ENCODE data around the gene DMRTB1.

Gene DMRTB1

GRCh38 chr1:53460211-53460634 lies 1.0 kb downstream of the DMRTB1 start:
- Histone ChIP-seq H3K36me3 (ENCODE audit: insufficient read depth, low read length) (no peaks in the 10 kb centered on the region), H3K27ac (ENCODE audit: low read length) (no peak overlapping the region), H3K4me1 (ENCODE audit: insufficient read depth, low read length) (no peaks in the 10 kb centered on the region), H3K4me3 (ENCODE audit: low read depth in 1 of 2, low read length in 2 of 2) (no peak overlapping the region), H3K9ac (ENCODE audit: low read depth, low read length) (no peak overlapping the region), H3K9me3 (ENCODE audit: insufficient read depth, low read length, severe bottlenecking) (no peaks in the 10 kb centered on the region), H3K79me2 (ENCODE audit: insufficient read depth, low read length) (no peaks in the 10 kb centered on the region), H2AFZ (ENCODE audit: low read depth, low read length) (no peak overlapping the region), H3K27me3 (ENCODE audit: insufficient read depth, low read length, poor library complexity) (peaks cover 7% of the 10 kb centered on the region), H3K4me2 (ENCODE audit: insufficient read depth, low read length) (no peak overlapping the region), H4K20me1 (ENCODE audit: insufficient read depth, low read length) (no peaks in the 10 kb centered on the region)
- no peak for TF ChIP-seq EZH2 (IDR thresholded peaks at IDR 0.05; ENCODE audit: borderline replicate concordance, low read depth, low read length, severe bottlenecking)
- ATAC-seq (ENCODE audit: insufficient read depth, low read depth) (no peak), DNase-seq (no peak)

GRCh38 chr1:53460666-53461322 lies 1.6 kb downstream of the DMRTB1 start:
- Histone ChIP-seq H3K4me3 (ENCODE audit: low read depth in 1 of 2, low read length in 2 of 2) (no peak overlapping the region), H2AFZ (ENCODE audit: low read depth, low read length) (no peak overlapping the region), H3K9ac (ENCODE audit: low read depth, low read length) (no peak overlapping the region), H3K27me3 (ENCODE audit: insufficient read depth, low read length, poor library complexity) (peaks cover 6% of the 10 kb centered on the region), H3K79me2 (ENCODE audit: insufficient read depth, low read length) (no peaks in the 10 kb centered on the region), H3K36me3 (ENCODE audit: insufficient read depth, low read length) (no peaks in the 10 kb centered on the region), H4K20me1 (ENCODE audit: insufficient read depth, low read length) (no peaks in the 10 kb centered on the region), H3K9me3 (ENCODE audit: insufficient read depth, low read length, severe bottlenecking) (no peaks in the 10 kb centered on the region), H3K4me1 (ENCODE audit: insufficient read depth, low read length) (no peaks in the 10 kb centered on the region), H3K4me2 (ENCODE audit: insufficient read depth, low read length) (no peak overlapping the region), H3K27ac (ENCODE audit: low read length) (no peak overlapping the region)
- DNase-seq (no peak), ATAC-seq (ENCODE audit: insufficient read depth, low read depth) (no peak)
- TF ChIP-seq EZH2 (IDR thresholded peaks at IDR 0.05; ENCODE audit: borderline replicate concordance, low read depth, low read length, severe bottlenecking): no peak
- no peak for TF ChIP-seq CTCF (IDR thresholded peaks at IDR 0.05; ENCODE audit: borderline replicate concordance, extremely low read depth, low read length, poor library complexity, severe bottlenecking)

- H3K36me3 ChIP-seq (ENCODE audit: insufficient read depth, low read length): no peaks in the 10 kb centered on the region
- H4K20me1 ChIP-seq (ENCODE audit: insufficient read depth, low read length): no peaks in the 10 kb centered on the region
- H3K4me1 ChIP-seq (ENCODE audit: insufficient read depth, low read length): no peaks in the 10 kb centered on the region
- H3K4me2 ChIP-seq (ENCODE audit: insufficient read depth, low read length): no peak overlapping the region
- H3K27me3 ChIP-seq (ENCODE audit: insufficient read depth, low read length, poor library complexity): peaks cover 6% of the 10 kb centered on the region
- H3K27ac ChIP-seq (ENCODE audit: low read length): no peak overlapping the region
- no peaks in the 10 kb centered on the region for H3K79me2 ChIP-seq (ENCODE audit: insufficient read depth, low read length)
- DNase-seq: no peak
- no peak overlapping the region for H2AFZ ChIP-seq (ENCODE audit: low read depth, low read length)
- no peak overlapping the region for H3K4me3 ChIP-seq (ENCODE audit: low read depth in 1 of 2, low read length in 2 of 2)
- no peak for TF ChIP-seq CTCF (IDR thresholded peaks at IDR 0.05; ENCODE audit: borderline replicate concordance, extremely low read depth, low read length, poor library complexity, severe bottlenecking)
- TF ChIP-seq EZH2 (IDR thresholded peaks at IDR 0.05; ENCODE audit: borderline replicate concordance, low read depth, low read length, severe bottlenecking): no peak
- no peak overlapping the region for H3K9ac ChIP-seq (ENCODE audit: low read depth, low read length)
- no peak for ATAC-seq (ENCODE audit: insufficient read depth, low read depth)
- no peaks in the 10 kb centered on the region for H3K9me3 ChIP-seq (ENCODE audit: insufficient read depth, low read length, severe bottlenecking)
These were observed 2.3 kb downstream of the DMRTB1 start for GRCh38 chr1:53461323-53462044.

GRCh38 chr1:53462193-53462592 lies 3.0 kb downstream of the DMRTB1 start:
- ATAC-seq (ENCODE audit: insufficient read depth, low read depth): no peak
- H3K4me1 ChIP-seq (ENCODE audit: insufficient read depth, low read length): no peaks in the 10 kb centered on the region
- no peaks in the 10 kb centered on the region for H4K20me1 ChIP-seq (ENCODE audit: insufficient read depth, low read length)
- no peaks in the 10 kb centered on the region for H3K79me2 ChIP-seq (ENCODE audit: insufficient read depth, low read length)
- H3K9me3 ChIP-seq (ENCODE audit: insufficient read depth, low read length, severe bottlenecking): no peaks in the 10 kb centered on the region
- TF ChIP-seq EZH2 (IDR thresholded peaks at IDR 0.05; ENCODE audit: borderline replicate concordance, low read depth, low read length, severe bottlenecking): no peak
- no peak for TF ChIP-seq CTCF (IDR thresholded peaks at IDR 0.05; ENCODE audit: borderline replicate concordance, extremely low read depth, low read length, poor library complexity, severe bottlenecking)
- H2AFZ ChIP-seq (ENCODE audit: low read depth, low read length): no peak overlapping the region
- H3K4me3 ChIP-seq (ENCODE audit: low read depth in 1 of 2, low read length in 2 of 2): no peak overlapping the region
- H3K36me3 ChIP-seq (ENCODE audit: insufficient read depth, low read length): no peaks in the 10 kb centered on the region
- no peak overlapping the region for H3K9ac ChIP-seq (ENCODE audit: low read depth, low read length)
- peaks cover 6% of the 10 kb centered on the region for H3K27me3 ChIP-seq (ENCODE audit: insufficient read depth, low read length, poor library complexity)
- H3K4me2 ChIP-seq (ENCODE audit: insufficient read depth, low read length): no peak overlapping the region
- no peak for DNase-seq
- H3K27ac ChIP-seq (ENCODE audit: low read length): no peak overlapping the region

All from DND-41 (cell line).